Epidermal melanocyte (primary cell): ENCODE results near the gene UBE2D3.

Experiments
- DNase-seq: peaks from one replicate; pipeline ENCODE4 v3.0.0; 2011; ENCODE audit warnings: low spot score; ENCODE audit not compliant: insufficient read length

The UBE2D3 gene

GRCh38 chr4:102758241-102759160 is 68.8 kb downstream of the UBE2D3 start:
- no peak for DNase-seq

- no peak for DNase-seq
Observed at GRCh38 chr4:102757681-102758080, 69.7 kb downstream of the UBE2D3 start.

DNA sequence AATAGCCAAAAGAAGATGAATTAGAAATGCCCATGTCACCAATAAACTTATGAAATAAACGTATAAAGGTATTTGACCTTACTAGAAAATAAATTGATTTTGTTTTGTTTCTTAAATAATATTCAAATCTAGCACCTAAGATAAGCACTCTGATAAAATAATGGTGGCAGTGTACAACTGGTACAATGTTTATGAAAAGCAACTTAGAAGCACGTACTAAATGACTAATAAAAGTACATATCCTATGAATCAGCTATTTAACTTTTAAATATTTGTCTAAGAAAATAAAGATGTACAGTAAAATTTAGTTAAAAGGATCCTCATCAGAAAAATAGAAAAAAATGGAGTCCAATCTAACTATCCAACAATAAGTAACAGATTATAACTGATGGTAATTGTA is 73.3 kb downstream of the UBE2D3 start:
- DNase-seq = no peak

- no peak for DNase-seq
Observed at GRCh38 chr4:102751941-102752340, 75.4 kb downstream of the UBE2D3 start.
